HG03066 (cell line): Measurements from ENCODE around the gene SDK1.

Experiments
- ATAC-seq: cut with Tn5 transposase; IDR thresholded peaks from one replicate; pipeline ENCODE4 v1.9.1; 2021; ENCODE audit warnings: low read depth; ENCODE audit not compliant: unreplicated experiment

The SDK1 gene

DNA sequence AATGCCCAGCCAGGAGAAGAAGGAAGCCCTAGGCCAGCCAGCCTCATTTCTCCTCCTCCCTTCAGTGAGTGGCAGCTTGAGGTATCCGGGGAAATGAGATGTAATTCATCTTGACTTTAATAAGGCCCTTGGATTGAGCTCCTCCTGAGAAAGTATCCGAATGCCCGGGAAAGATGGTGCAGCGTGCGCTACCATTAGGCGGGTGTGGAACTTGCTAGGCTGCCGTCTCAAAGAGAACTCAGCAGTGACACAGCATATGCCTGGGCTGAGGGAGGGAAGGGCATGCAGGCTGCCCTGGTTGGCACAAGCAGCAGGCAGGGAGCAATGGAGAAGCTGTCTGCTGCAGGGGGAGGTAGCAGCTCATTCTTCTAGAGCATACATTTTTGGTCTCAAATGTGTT is 721.2 kb downstream of the SDK1 start:
- ATAC-seq: no peak

DNA sequence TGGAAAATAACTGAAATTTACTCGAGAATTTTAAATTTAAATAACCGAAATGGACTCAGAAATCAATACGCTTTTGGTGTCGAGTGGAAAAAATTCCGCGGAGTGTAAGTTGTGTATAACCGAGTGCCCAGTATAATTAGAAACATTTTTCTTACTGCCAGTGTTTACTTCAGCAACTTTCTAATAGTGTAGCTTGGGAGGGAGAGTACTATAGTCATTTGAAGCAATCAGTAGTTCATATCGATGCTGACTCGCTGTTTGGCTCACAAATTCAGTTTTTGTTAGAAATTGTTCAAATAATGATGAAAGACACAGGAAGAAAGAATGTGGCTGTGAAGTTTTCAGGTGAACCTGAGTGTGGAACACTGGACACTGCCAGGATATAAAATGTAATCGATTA is 722.5 kb downstream of the SDK1 start:
- ATAC-seq: no peak

GRCh38 chr7:4024133-4024532 is 723.1 kb downstream of the SDK1 start:
- ATAC-seq: no peak

DNA sequence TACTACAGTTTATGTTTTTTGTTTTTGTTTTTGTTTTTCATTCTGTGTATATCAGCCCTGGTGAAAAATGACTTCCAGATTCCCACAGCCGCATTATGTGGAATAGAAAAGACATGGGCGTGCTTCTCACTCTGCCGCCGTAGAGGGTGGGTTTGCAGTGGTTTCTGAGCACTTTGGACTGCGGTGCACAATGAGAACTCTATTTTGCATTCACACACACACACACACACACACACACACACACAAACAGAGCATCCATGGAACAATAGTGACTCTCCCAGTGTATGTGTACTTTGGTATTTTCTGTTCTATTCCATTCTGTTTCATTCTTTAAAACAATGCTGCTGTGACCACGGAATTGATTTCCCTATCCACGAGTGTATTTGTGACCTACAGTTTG is 723.8 kb downstream of the SDK1 start:
- ATAC-seq: no peak

- ATAC-seq: no peak
These were observed 724.2 kb downstream of the SDK1 start for GRCh38 chr7:4025210-4025609.

GRCh38 chr7:4025694-4026615 is 724.9 kb downstream of the SDK1 start:
- no peak for ATAC-seq

GRCh38 chr7:4026941-4027486 is 726.0 kb downstream of the SDK1 start:
- ATAC-seq: no peak

GRCh38 chr7:4028221-4028620 is 727.2 kb downstream of the SDK1 start:
- ATAC-seq: no peak

DNA sequence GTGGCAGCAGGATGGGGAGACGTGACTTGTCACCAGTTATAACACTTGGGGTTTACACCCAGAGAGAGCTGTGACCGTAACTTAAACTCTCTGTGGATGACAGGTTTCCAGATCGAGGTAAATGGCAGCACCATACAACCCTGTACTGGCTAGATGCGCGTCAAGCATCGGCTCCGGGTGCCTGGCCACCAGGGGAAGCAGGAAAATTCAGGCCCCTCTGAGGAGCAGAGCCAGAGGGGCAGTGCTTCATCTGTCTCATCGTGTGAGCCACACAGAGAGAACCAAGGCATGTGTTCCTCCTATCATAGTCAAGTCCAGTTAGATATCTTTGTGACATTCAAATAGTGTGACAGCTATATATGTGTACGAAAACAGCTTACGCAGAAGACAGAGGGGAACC is 728.9 kb downstream of the SDK1 start:
- ATAC-seq: no peak

DNA sequence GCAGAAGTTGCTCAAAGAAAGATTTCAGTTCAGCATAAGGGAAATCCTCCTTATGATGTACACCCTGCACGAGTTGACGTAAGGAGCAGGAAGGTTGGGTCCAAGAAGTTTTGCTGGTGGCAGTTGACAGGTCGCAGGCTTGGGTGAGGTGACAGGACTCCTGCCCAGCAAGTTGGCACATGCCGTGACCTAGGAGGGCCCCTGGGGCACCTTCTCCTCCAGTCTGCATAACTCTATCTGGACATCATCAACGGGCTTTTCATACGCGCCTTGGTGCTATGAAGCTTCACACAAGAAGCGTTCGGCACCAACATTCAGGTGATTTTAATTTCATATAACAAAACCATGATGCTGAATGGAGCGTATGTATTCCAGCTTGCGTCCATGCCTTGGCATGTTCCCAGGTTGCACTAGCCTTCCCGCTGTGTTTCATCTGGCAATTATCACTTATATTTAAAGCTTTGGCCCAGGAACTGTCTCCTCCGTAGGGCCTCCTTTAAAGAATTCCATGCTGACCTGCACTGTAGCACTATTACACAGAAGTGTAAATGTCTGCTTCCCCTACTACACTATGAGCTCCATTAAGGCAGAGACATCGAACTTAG is 729.4 kb downstream of the SDK1 start:
- ATAC-seq: no peak

DNA sequence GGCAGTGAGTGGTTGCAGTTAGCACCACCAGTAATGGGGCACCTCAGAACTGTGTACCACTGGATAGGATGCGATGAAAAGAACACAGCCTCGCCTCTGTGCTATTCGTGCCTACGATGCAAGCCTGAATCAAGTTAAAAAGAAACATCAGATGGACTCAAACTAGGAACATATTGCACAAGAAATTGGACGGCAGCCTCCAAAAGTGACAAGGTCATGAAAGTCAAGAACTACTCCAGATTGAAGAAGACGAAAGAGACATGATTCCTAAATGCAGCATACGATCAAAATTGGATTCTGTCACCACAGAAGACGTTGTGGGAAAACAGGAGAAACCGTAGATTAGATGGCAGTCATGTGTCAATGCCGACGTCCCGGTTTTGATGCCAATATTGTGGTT is 732.9 kb downstream of the SDK1 start:
- no peak for ATAC-seq

GRCh38 chr7:4037308-4037707 is 736.3 kb downstream of the SDK1 start:
- no peak for ATAC-seq

- no peak for ATAC-seq
These were observed 736.8 kb downstream of the SDK1 start for GRCh38 chr7:4037877-4038276.

DNA sequence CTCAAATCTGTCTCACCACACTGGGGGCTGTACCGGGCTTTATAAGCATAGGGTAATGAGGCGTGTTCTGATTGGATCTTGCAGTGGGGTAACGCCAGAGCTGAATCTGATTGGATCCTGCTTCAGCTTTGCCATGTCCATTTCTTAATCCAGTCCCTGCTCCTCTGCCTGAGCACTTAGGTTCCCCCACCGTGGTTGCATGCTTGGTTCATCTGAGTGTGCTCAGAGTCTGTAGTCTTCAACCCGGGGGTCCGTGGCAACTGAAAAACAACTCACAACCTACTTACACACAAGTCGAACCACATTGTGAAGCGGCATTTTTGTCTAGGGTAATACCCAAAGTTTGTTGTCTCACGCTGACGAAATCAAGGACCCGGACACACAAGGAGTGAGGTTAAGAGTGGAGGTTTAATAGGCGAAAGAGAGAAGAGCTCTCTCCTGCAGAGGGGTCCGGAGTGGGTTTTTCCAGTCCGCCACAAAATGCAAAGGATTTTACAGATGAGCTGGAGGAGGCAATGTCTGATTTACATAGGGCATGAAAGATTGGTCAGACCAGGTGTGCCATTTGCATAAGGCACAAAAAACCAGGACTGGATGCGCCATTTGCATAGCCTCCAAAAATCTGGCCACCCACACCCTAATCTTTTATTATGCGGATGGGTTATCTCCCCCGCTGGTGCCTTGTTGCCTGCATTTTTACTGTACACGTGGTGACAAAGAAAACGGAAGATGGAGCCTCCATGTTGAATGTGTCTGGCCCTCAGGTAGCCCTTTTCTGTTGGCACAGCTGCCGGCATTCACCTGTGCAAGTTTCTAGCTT is 739.3 kb downstream of the SDK1 start:
- ATAC-seq: no peak

- no peak for ATAC-seq
These were observed 741.5 kb downstream of the SDK1 start for GRCh38 chr7:4042402-4043045.

- no peak for ATAC-seq
These were observed 742.9 kb downstream of the SDK1 start for GRCh38 chr7:4043988-4044387.

- no peak for ATAC-seq
These were observed 744.4 kb downstream of the SDK1 start for GRCh38 chr7:4045450-4045849.

DNA sequence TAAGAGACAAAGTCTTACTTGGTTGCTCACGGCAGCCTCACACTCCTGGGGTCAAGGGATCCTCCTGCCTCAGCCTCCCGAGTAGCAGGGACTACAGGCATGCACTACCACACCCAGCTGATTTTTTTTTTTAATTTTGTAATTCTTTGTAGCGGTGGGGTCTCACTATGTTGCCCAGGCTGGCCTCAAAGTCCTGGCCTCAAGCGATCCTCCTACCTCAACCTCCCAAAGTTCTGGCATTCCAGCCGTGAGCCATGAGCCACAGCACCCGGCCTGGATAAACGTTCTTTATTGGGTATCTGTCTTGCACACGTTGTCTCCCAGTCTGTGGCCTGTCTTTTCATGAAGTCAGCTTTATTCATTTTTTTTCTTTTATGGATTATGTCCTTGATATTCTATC is 744.9 kb downstream of the SDK1 start:
- ATAC-seq: no peak

DNA sequence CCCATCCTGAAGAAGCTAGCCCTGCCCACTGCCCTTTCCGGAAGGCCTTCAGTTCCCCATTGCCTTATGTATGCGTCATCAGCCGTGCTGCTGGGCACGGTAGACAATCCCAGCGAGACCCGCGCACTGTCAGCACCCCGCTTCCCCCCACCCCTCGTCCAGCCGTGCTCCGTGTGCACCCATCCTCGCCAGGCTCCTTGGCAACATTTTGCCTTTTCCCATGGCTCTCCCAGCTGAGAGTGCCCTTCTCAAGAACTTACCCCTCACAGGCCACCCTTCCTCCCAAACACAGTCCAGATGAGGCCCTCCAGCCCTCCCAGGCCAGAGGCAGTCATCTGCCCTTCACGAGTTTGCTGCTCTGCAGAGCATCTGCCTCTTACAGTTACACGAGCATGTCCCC is 747.3 kb downstream of the SDK1 start:
- no peak for ATAC-seq

DNA sequence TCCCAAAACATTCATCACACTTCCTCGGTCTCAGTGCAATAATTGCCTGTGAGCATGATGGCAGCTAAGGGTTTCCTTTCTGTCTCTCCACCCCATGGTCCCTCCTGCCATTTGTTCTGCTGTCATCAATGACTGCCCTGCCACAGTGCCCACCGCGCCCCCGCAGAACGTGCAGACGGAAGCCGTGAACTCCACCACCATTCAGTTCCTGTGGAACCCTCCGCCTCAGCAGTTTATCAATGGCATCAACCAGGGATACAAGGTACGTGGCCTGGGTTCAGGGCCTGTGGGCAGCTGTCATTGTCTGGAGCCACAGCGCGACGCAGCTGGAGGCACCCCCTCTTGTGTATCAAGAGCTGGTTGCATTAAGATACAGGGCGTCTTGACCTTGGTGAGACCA is 748.1 kb downstream of the SDK1 start:
- no peak for ATAC-seq
